SU-DHL-6 (cell line): Measurements from ENCODE around the gene FBXW7.

Experiments
- CTCF ChIP-seq: fragments of 200-600 bp; sonication (generic); IDR thresholded peaks from one replicate; pipeline ENCODE4 v1.5.1; 2017; ENCODE audit warnings: antibody characterized with exemption, mild to moderate bottlenecking, low read length, moderate library complexity; ENCODE audit not compliant: insufficient read depth, poor library complexity, severe bottlenecking
- EZH2phosphoT487 ChIP-seq: fragments of 200-600 bp; sonication (generic), shearing (Covaris generic); conservative IDR thresholded peaks from 2 replicates; pipeline ENCODE4 v1.6.1; 2018; ENCODE audit warnings: mild to moderate bottlenecking, antibody characterized with exemption, low read length, moderate library complexity, mixed read lengths

GRCh38 chr4:152369203-152369901, 166.5 kb downstream of the FBXW7 start:
- TF ChIP-seq CTCF, result no peak
- no peak for TF ChIP-seq EZH2phosphoT487
